HL-60 (cell line): ENCODE results near the gene NBEAL1.

Source experiments
- DNase-seq, 2 experiments: peaks; one replicate each; pipeline ENCODE4 v3.0.0-alpha.2; 2010 to 2020; ENCODE audit warnings: low read depth in 1 of 2, low spot score in 1 of 2
- H3K27ac ChIP-seq: fragments of 250-450 bp; sonication (Bioruptor Pico); replicated peaks from 2 replicates; pipeline ENCODE4 v1.5.1; 2020; ENCODE audit warnings: mild to moderate bottlenecking, moderate library complexity
- H3K27me3 ChIP-seq: fragments of 250-450 bp; sonication (Bioruptor Pico); 2 replicates; pipeline ENCODE4 v1.5.1; 2021; ENCODE audit warnings: mild to moderate bottlenecking, moderate library complexity; ENCODE audit not compliant: insufficient read depth, poor library complexity, severe bottlenecking
- H3K4me3 ChIP-seq: replicated peaks from 2 replicates; pipeline ENCODE4 v1.5.1; 2011; ENCODE audit warnings: mild to moderate bottlenecking, control low read depth, low read length; ENCODE audit not compliant: insufficient read depth
- CTCF ChIP-seq: IDR thresholded peaks from one replicate; pipeline ENCODE4 v1.5.1; 2011; ENCODE audit warnings: low read length, control low read depth, inconsistent platforms; ENCODE audit not compliant: insufficient read depth
- GABPA ChIP-seq: IDR thresholded peaks from 2 replicates; pipeline ENCODE4 v1.6.1; 2012; ENCODE audit warnings: low read depth
- POLR2AphosphoS5 ChIP-seq: IDR thresholded peaks from 2 replicates; pipeline ENCODE4 v1.6.1; 2012; ENCODE audit warnings: low read depth
- REST ChIP-seq: IDR thresholded peaks from 2 replicates; pipeline ENCODE4 v1.6.1; 2012; ENCODE audit warnings: low read depth; ENCODE audit not compliant: insufficient replicate concordance
- SPI1 ChIP-seq: IDR thresholded peaks from 2 replicates; pipeline ENCODE4 v1.6.1; 2012; ENCODE audit warnings: low read depth, mild to moderate bottlenecking, borderline replicate concordance

The NBEAL1 gene

GRCh38 chr2:203261326-203262159, 246.9 kb downstream of the NBEAL1 start:
- no peak for TF ChIP-seq GABPA
- no peak for TF ChIP-seq CTCF
- TF ChIP-seq REST, result no peak
- no peak for TF ChIP-seq SPI1
- TF ChIP-seq POLR2AphosphoS5, result no peak
- DNase-seq, result no peak
- Histone ChIP-seq H3K4me3 (no peak overlapping the region), H3K27ac (no peak overlapping the region), H3K27me3 (no peaks in the 10 kb centered on the region)
